Erythroblast (primary cell): Measurements from ENCODE around the gene SRGAP2C.
"Not testable (repeated sequence)": the region's sequence is repeated elsewhere in the genome, so short reads cannot be mapped to it uniquely, and the experiment has no call there.

ENCODE experiments used
- GATA1 ChIP-seq: IDR thresholded peaks from 2 replicates; pipeline ENCODE4 v1.6.1; 2011; ENCODE audit warnings: low read depth, mild to moderate bottlenecking, control low read depth, low read length, moderate library complexity
- POLR2A ChIP-seq: IDR thresholded peaks from 2 replicates; pipeline ENCODE4 v1.6.1; 2011; ENCODE audit warnings: mild to moderate bottlenecking, low read length

GRCh38 chr1:121186191-121186590 lies 1.4 kb downstream of the SRGAP2C start:
- TF ChIP-seq POLR2A, GATA1: not testable (repeated sequence)
